Occipital lobe (tissue), 2 donors: ENCODE results near the gene CLIP1. TPM values are rescaled to one million over a fixed set of nuclear protein-coding genes. Genes with fewer than 3 reads are reported as not detected.
"Not testable (repeated sequence)": the region's sequence is repeated elsewhere in the genome, so short reads cannot be mapped to it uniquely, and the experiment has no call there.

Experiments used
- DNase-seq: peaks from one replicate; lab custom pipeline; 2025; lab: John Stamatoyannopoulos, UW
- total RNA-seq: library from RNA; depleted of rRNA; stranded (reverse); fragments of >200 nt; gene quantifications from one replicate; pipeline ENCODE4 v1.2.3, GENCODE V29; 2014

The CLIP1 gene
- 73.5 TPM for total RNA-seq

GRCh38 chr12:122421821-122422729 lies at the start of gene CLIP1:
CLIP1 (minus strand) TSS chr12:122422669; CDS start chr12:122380452, 42,217 bp downstream.
- DNase-seq, result peak; percentile 37

- DNase-seq, result no peak
These were observed 49.1 kb upstream of the CLIP1 start for GRCh38 chr12:122471324-122472226.

- not testable (repeated sequence) for DNase-seq
These were observed 48.1 kb upstream of the CLIP1 start for GRCh38 chr12:122470576-122470975.

- not testable (repeated sequence) for DNase-seq
These were observed 47.4 kb upstream of the CLIP1 start for GRCh38 chr12:122469856-122470255.

- no peak for DNase-seq
These were observed 45.5 kb upstream of the CLIP1 start for GRCh38 chr12:122467983-122468382.

- not testable (repeated sequence) for DNase-seq
These were observed 42.0 kb upstream of the CLIP1 start for GRCh38 chr12:122464317-122465042.

GRCh38 chr12:122460641-122461040 lies 38.2 kb upstream of the CLIP1 start:
- no peak for DNase-seq

- DNase-seq, result no peak
These were observed 37.6 kb upstream of the CLIP1 start for GRCh38 chr12:122460061-122460460.

- DNase-seq, result no peak
These were observed 36.7 kb upstream of the CLIP1 start for GRCh38 chr12:122459211-122459610.

GRCh38 chr12:122458105-122459035 lies 35.9 kb upstream of the CLIP1 start:
- no peak for DNase-seq

GRCh38 chr12:122457627-122458026 lies 35.2 kb upstream of the CLIP1 start:
- DNase-seq, result no peak

- DNase-seq, result no peak
These were observed 32.3 kb upstream of the CLIP1 start for GRCh38 chr12:122454739-122455138.

- DNase-seq, result no peak
These were observed 31.8 kb upstream of the CLIP1 start for GRCh38 chr12:122454250-122454721.

GRCh38 chr12:122452701-122453285 lies 30.3 kb upstream of the CLIP1 start:
- no peak for DNase-seq

GRCh38 chr12:122449317-122449716 lies 26.8 kb upstream of the CLIP1 start:
- no peak for DNase-seq

GRCh38 chr12:122447825-122448224 lies 25.4 kb upstream of the CLIP1 start:
- not testable (repeated sequence) for DNase-seq

GRCh38 chr12:122446390-122446789 lies 23.9 kb upstream of the CLIP1 start:
- not testable (repeated sequence) for DNase-seq

GRCh38 chr12:122444071-122444470 lies 21.6 kb upstream of the CLIP1 start:
- not testable (repeated sequence) for DNase-seq

GRCh38 chr12:122438822-122439221 lies 16.4 kb upstream of the CLIP1 start:
- not testable (repeated sequence) for DNase-seq

- DNase-seq, result peak; percentile 81
These were observed 15.2 kb upstream of the CLIP1 start for GRCh38 chr12:122437656-122438121.
